ENCODE data around the gene FBXO22. TPM values are rescaled to one million over a fixed set of nuclear protein-coding genes. Genes with fewer than 3 reads are reported as not detected.

The FBXO22 gene
- total and polyA plus RNA-seq, 2 donors (not counting 1 experiment from before 2014, with no cell fraction given): 6.6 to 23.3 TPM

- ChIA-PET POLR2A (interaction anchor here (0.7 kb wide), 1 partner anchor 72 kb away, joined by 6 read pairs; no protein-coding TSS in a partner anchor), CTCF (interaction anchor here (1.0 kb wide), 1 partner anchor 252 kb away, joined by 3 read pairs; no protein-coding TSS in a partner anchor)
- ATAC-seq (ENCODE audit: low read depth) (no peak), DNase-seq (no peak)
- WGBS (ENCODE audit: insufficient coverage): no CpG with 5 or more reads among the region's 1 CpG
- H3K27me3 Mint-ChIP-seq: no peaks in the 10 kb centered on the region
- Histone ChIP-seq H3K4me2 (replicated peaks; ENCODE audit: low read depth, low read length, poor library complexity, severe bottlenecking) (no peak overlapping the region), H3K4me1 (ENCODE audit: control insufficient read depth in 2 of 2, insufficient read depth in 2 of 2, low read length in 2 of 2) (no peaks in the 10 kb centered on the region), H3K27ac (ENCODE audit: low read length in 2 of 2) (no peak overlapping the region), H3K9ac (ENCODE audit: low read length) (no peak overlapping the region), H3K79me2 (ENCODE audit: control insufficient read depth, insufficient read depth, low read length) (no peaks in the 10 kb centered on the region), H3K27me3 (replicated peaks in 1 of 4; ENCODE audit: control extremely low read depth in 1 of 4, control insufficient read depth in 3 of 4, insufficient read depth in 4 of 4, low read length in 3 of 4) (no peaks in the 10 kb centered on the region), H3K4me3 (ENCODE audit: control extremely low read depth in 1 of 5, extremely low read depth in 1 of 5, insufficient read depth in 1 of 5, low read depth in 2 of 5, low read length in 4 of 5) (no peak overlapping the region), H3K9me3 (ENCODE audit: control extremely low read depth in 1 of 3, control insufficient read depth in 2 of 3, insufficient read depth in 1 of 3, low read length in 2 of 3) (no peaks in the 10 kb centered on the region), H3K36me3 (replicated peaks in 1 of 2; ENCODE audit: control extremely low read depth in 1 of 2, control insufficient read depth in 1 of 2, extremely low read depth in 1 of 2, insufficient read depth in 2 of 2, low read length in 1 of 2) (peaks cover 0 to 10% of the 10 kb centered on the region in 2 experiments), H2AFZ (ENCODE audit: insufficient read depth, low read depth, low read length, poor library complexity, severe bottlenecking) (no peak overlapping the region), H4K20me1 (ENCODE audit: control insufficient read depth, insufficient read depth, low read length, poor library complexity, severe bottlenecking) (no peaks in the 10 kb centered on the region)
- H3K9me3 Mint-ChIP-seq (ENCODE audit: insufficient read depth): no peaks in the 10 kb centered on the region
- no peak overlapping the region for H3K4me3 Mint-ChIP-seq
- H3K4me1 Mint-ChIP-seq: no peaks in the 10 kb centered on the region
- intact Hi-C loops (cut with micrococcal nuclease): no loop called here
- TF ChIP-seq EZH2 (IDR thresholded peaks at IDR 0.05; ENCODE audit: borderline replicate concordance, insufficient read depth, low read depth, low read length, poor library complexity, severe bottlenecking) (no peak), CTCF (IDR thresholded peaks at IDR 0.05) (no peak)
- no peak overlapping the region for H3K27ac Mint-ChIP-seq
These were observed 16.5 kb upstream of the FBXO22 start for GRCh38 chr15:75887178-75887577.

GRCh38 chr15:75891895-75892294, 11.8 kb upstream of the FBXO22 start:
- peaks cover 0 to 7% of the 10 kb centered on the region in 2 experiments for H3K36me3 ChIP-seq (replicated peaks in 1 of 2; ENCODE audit: control extremely low read depth in 1 of 2, control insufficient read depth in 1 of 2, extremely low read depth in 1 of 2, insufficient read depth in 2 of 2, low read length in 1 of 2)
- Mint-ChIP-seq H3K27me3 (no peaks in the 10 kb centered on the region), H3K27ac (no peak overlapping the region), H3K4me1 (no peaks in the 10 kb centered on the region), H3K9me3 (ENCODE audit: insufficient read depth) (no peaks in the 10 kb centered on the region), H3K4me3 (no peak overlapping the region)
- H3K4me2 ChIP-seq (replicated peaks; ENCODE audit: low read depth, low read length, poor library complexity, severe bottlenecking): no peak overlapping the region
- TF ChIP-seq CTCF (IDR thresholded peaks at IDR 0.05): no peak
- TF ChIP-seq EZH2 (IDR thresholded peaks at IDR 0.05; ENCODE audit: borderline replicate concordance, insufficient read depth, low read depth, low read length, poor library complexity, severe bottlenecking): no peak
- ChIA-PET POLR2A (no interaction called here), CTCF (no interaction called here)
- no peak for ATAC-seq (ENCODE audit: low read depth)
- no peak overlapping the region for H3K4me3 ChIP-seq (ENCODE audit: control extremely low read depth in 1 of 5, extremely low read depth in 1 of 5, insufficient read depth in 1 of 5, low read depth in 2 of 5, low read length in 4 of 5)
- H3K27me3 ChIP-seq (replicated peaks in 1 of 4; ENCODE audit: control extremely low read depth in 1 of 4, control insufficient read depth in 3 of 4, insufficient read depth in 4 of 4, low read length in 3 of 4): no peaks in the 10 kb centered on the region
- no peak overlapping the region for H3K27ac ChIP-seq (ENCODE audit: low read length in 2 of 2)
- H4K20me1 ChIP-seq (ENCODE audit: control insufficient read depth, insufficient read depth, low read length, poor library complexity, severe bottlenecking): no peaks in the 10 kb centered on the region
- intact Hi-C loops (cut with micrococcal nuclease): no loop called here
- no peaks in the 10 kb centered on the region for H3K9me3 ChIP-seq (ENCODE audit: control extremely low read depth in 1 of 3, control insufficient read depth in 2 of 3, insufficient read depth in 1 of 3, low read length in 2 of 3)
- no peak for DNase-seq
- H3K9ac ChIP-seq (ENCODE audit: low read length): no peak overlapping the region
- H3K4me1 ChIP-seq (ENCODE audit: control insufficient read depth in 2 of 2, insufficient read depth in 2 of 2, low read length in 2 of 2): no peaks in the 10 kb centered on the region
- no peaks in the 10 kb centered on the region for H3K79me2 ChIP-seq (ENCODE audit: control insufficient read depth, insufficient read depth, low read length)
- H2AFZ ChIP-seq (ENCODE audit: insufficient read depth, low read depth, low read length, poor library complexity, severe bottlenecking): no peak overlapping the region
